OCI-LY7 (cell line): ENCODE measurements around the gene RPTN. TPM values are rescaled to one million over a fixed set of nuclear protein-coding genes. Genes with fewer than 3 reads are reported as not detected.

Source experiments
- BruUV-seq: library from RNA; stranded (reverse); fragments of 400-500 nt; replicated peaks from 2 replicates; lab custom pipeline; 2021; lab: Mats Ljungman, UMichigan
- CTCF ChIA-PET: fragments of 300-600 bp; sonication (Branson Sonifier 250); formaldehyde crosslinking; loops from one replicate; lab custom pipeline; 2022; ENCODE audit warnings: antibody characterized with exemption; ENCODE audit not compliant: unreplicated experiment; lab: Charles Lee
- POLR2A ChIA-PET: fragments of 300-600 bp; sonication (Branson Sonifier 250); formaldehyde crosslinking; loops from one replicate; lab custom pipeline; 2022; ENCODE audit warnings: antibody characterized with exemption; lab: Charles Lee
- DNase-seq: peaks from one replicate; pipeline ENCODE4 v3.0.0-alpha.2; 2015; ENCODE audit warnings: low spot score
- H2AFZ ChIP-seq: fragments of 200-600 bp; sonication (generic), shearing (Covaris generic); 2 replicates; pipeline ENCODE4 v1.6.1; 2014; ENCODE audit warnings: mild to moderate bottlenecking, antibody characterized with exemption, low read length, moderate library complexity
- H3K27ac ChIP-seq: fragments of 200-600 bp; sonication (generic); 2 replicates; pipeline ENCODE4 v1.5.1; 2014; ENCODE audit warnings: mixed run types, low read depth, mild to moderate bottlenecking, moderate library complexity, low read length, inconsistent platforms; ENCODE audit not compliant: poor library complexity, severe bottlenecking
- H3K36me3 ChIP-seq: fragments of 200-600 bp; sonication (generic); 2 replicates; pipeline ENCODE4 v1.6.1; 2014; ENCODE audit warnings: mild to moderate bottlenecking, antibody characterized with exemption, low read length, moderate library complexity, mixed read lengths; ENCODE audit not compliant: insufficient read depth
- H3K4me1 ChIP-seq: fragments of 200-600 bp; sonication (generic); 2 replicates; pipeline ENCODE4 v1.5.1; 2014; ENCODE audit warnings: mild to moderate bottlenecking, low read length; ENCODE audit not compliant: insufficient read depth, poor library complexity, severe bottlenecking
- H3K4me2 ChIP-seq: fragments of 200-600 bp; sonication (generic); 2 replicates; pipeline ENCODE4 v1.6.1; 2014; ENCODE audit warnings: mild to moderate bottlenecking, low read length
- H3K4me3 ChIP-seq: fragments of 200-600 bp; sonication (generic); 2 replicates; pipeline ENCODE4 v1.5.1; 2014; ENCODE audit warnings: mild to moderate bottlenecking, low read depth, low read length; ENCODE audit not compliant: poor library complexity, severe bottlenecking
- H3K79me2 ChIP-seq: fragments of 200-600 bp; sonication (generic); 2 replicates; pipeline ENCODE4 v1.6.1; 2016; ENCODE audit warnings: low read depth, mild to moderate bottlenecking, low read length, moderate library complexity, mixed read lengths; ENCODE audit not compliant: insufficient read depth
- H3K9me2 ChIP-seq: fragments of 200-600 bp; sonication (generic); 2 replicates; pipeline ENCODE4 v1.6.1; 2016; ENCODE audit warnings: mild to moderate bottlenecking, low read length, mixed read lengths; ENCODE audit not compliant: insufficient read depth
- H3K9me3 ChIP-seq: fragments of 200-600 bp; sonication (generic); 2 replicates; pipeline ENCODE4 v1.6.1; 2014; ENCODE audit warnings: mild to moderate bottlenecking, mixed run types, low read length, mixed read lengths
- H4K20me1 ChIP-seq: fragments of 200-600 bp; sonication (generic); 2 replicates; pipeline ENCODE4 v1.6.1; 2014; ENCODE audit warnings: mild to moderate bottlenecking, antibody characterized with exemption, low read length, moderate library complexity, mixed read lengths; ENCODE audit not compliant: insufficient read depth
- CTCF ChIP-seq: fragments of 200-600 bp; sonication (generic); conservative IDR thresholded peaks from 2 replicates; pipeline ENCODE4 v1.5.1; 2014; ENCODE audit warnings: mild to moderate bottlenecking, antibody characterized with exemption, low read length, moderate library complexity, mixed read lengths
- EZH2phosphoT487 ChIP-seq: fragments of 200-600 bp; sonication (generic); IDR thresholded peaks from 2 replicates; pipeline ENCODE4 v1.6.1; 2018; ENCODE audit warnings: low read depth, borderline replicate concordance, mild to moderate bottlenecking, mixed run types, antibody characterized with exemption, low read length, moderate library complexity, mixed read lengths
- intact Hi-C: fragments of 100-400 bp; cut with micrococcal nuclease; formaldehyde crosslinking; loops from one replicate; pipeline ENCODE4 v1.10.0; 2022; ENCODE audit not compliant: unreplicated experiment
- total RNA-seq, 2 experiments: library from RNA; depleted of rRNA in 1 of 2; stranded (reverse); fragments of >200 nt in 1 of 2; shearing (Covaris generic) in 1 of 2; gene quantifications; 2 replicates each; pipeline ENCODE4 v1.2.3, GENCODE V29; 2014 to 2022

Gene RPTN
- total RNA-seq, 2 experiments from 2014 or later, result not detected

GRCh38 chr1:152104854-152105253 lies 54.2 kb downstream of the RPTN start:
- ChIA-PET POLR2A (interaction anchor here (0.6 kb wide), 2 partner anchors 39 to 828 kb away, joined by 3 to 4 read pairs; no protein-coding TSS in a partner anchor), CTCF (no interaction called here)
- intact Hi-C loops, result no loop called here
- Histone ChIP-seq H3K36me3 (no peaks in the 10 kb centered on the region), H3K27ac (no peak overlapping the region), H3K9me3 (no peaks in the 10 kb centered on the region), H3K79me2 (no peaks in the 10 kb centered on the region), H3K4me3 (no peak overlapping the region), H3K9me2 (no peaks in the 10 kb centered on the region), H4K20me1 (no peaks in the 10 kb centered on the region), H3K4me1 (no peaks in the 10 kb centered on the region), H3K4me2 (no peak overlapping the region), H2AFZ (no peak overlapping the region)
- TF ChIP-seq EZH2phosphoT487 (no peak), CTCF (no peak)
- BruUV-seq, result no TSS peak
- DNase-seq, result no peak

Other genes starting within 250 kb of the RPTN start
- 7.2 TPM in 2 replicates for gene THEM4, start 249.7 kb downstream of the RPTN start, total RNA-seq (2014; rRNA removed; shearing (Covaris generic))
- gene THEM4, start 249.7 kb downstream of the RPTN start, total RNA-seq (2022), result 21.5 and 23.3 TPM in 2 replicates
- not detected in 2 replicates for gene S100A10, start 165.4 kb downstream of the RPTN start, total RNA-seq (2014; rRNA removed; shearing (Covaris generic))
- 2.6 and 4.1 TPM in 2 replicates for gene S100A10, start 165.4 kb downstream of the RPTN start, total RNA-seq (2022)
- gene S100A11, start 122.2 kb downstream of the RPTN start, total RNA-seq (2014; rRNA removed; shearing (Covaris generic)), result not detected in 2 replicates
- 24.3 and 27.1 TPM in 2 replicates for gene S100A11, start 122.2 kb downstream of the RPTN start, total RNA-seq (2022)
- not detected in 2 replicates for gene TCHHL1, start 70.2 kb downstream of the RPTN start, total RNA-seq (2014; rRNA removed; shearing (Covaris generic))
- not detected in 2 replicates for gene TCHHL1, start 70.2 kb downstream of the RPTN start, total RNA-seq (2022)
- not detected in 2 replicates for gene TCHH, start 43.8 kb downstream of the RPTN start, total RNA-seq (2014; rRNA removed; shearing (Covaris generic))
- not detected in 2 replicates for gene TCHH, start 43.8 kb downstream of the RPTN start, total RNA-seq (2022)
- not detected in 2 replicates for gene HRNR, start 65.0 kb upstream of the RPTN start, total RNA-seq (2014; rRNA removed; shearing (Covaris generic))
- gene HRNR, start 65.0 kb upstream of the RPTN start, total RNA-seq (2022), result not detected in 2 replicates
- not detected in 2 replicates for gene FLG, start 166.0 kb upstream of the RPTN start, total RNA-seq (2014; rRNA removed; shearing (Covaris generic))
- gene FLG, start 166.0 kb upstream of the RPTN start, total RNA-seq (2022), result not detected in 2 replicates
- not detected in 2 replicates for gene FLG2, start 200.8 kb upstream of the RPTN start, total RNA-seq (2014; rRNA removed; shearing (Covaris generic))
- not detected in 2 replicates for gene FLG2, start 200.8 kb upstream of the RPTN start, total RNA-seq (2022)